ENCODE measurements around the gene FLII. TPM values are rescaled to one million over a fixed set of nuclear protein-coding genes. Genes with fewer than 3 reads are reported as not detected.

FLII gene
- total and polyA plus RNA-seq, 2 of the 8 experiments (the other 6 are each of a cell fraction or from before 2014, with no cell fraction given): 300 to 549 TPM

DNA sequence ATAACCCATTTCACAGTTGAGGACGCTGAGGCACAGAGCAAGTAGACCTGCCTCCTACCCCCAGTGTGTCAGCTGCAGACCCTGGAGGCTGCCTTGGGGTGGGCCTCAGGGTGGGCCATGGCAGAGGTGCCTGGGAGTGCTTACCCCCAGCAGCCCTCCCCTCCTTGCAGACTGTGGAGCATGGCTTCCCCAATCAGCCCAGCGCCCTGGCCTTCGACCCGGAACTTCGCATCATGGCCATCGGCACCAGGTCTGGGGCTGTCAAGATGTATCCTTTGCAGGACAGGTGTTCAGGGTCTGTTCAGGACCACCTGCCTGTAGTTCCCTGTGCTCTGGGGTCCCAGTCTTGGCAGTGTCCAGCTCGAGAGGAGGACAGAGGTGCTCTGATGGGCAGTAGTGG is 28.8 kb downstream of the FLII start:
- H3K23ac ChIP-seq (ENCODE audit: insufficient read length): no peak overlapping the region
- no peak overlapping the region for H3K4ac ChIP-seq (replicated peaks; ENCODE audit: insufficient read length, low read depth, low read length)
- H2BK20ac ChIP-seq (ENCODE audit: low read length): no peak overlapping the region
- H3K36me3 ChIP-seq (ENCODE audit: control insufficient read depth in 2 of 4, insufficient read depth in 4 of 4, low read length in 3 of 4): peaks cover 11 to 23% (median 12%) of the 10 kb centered on the region in 4 experiments; a peak in 6 of 8 replicates
- no peak overlapping the region for H2AK5ac ChIP-seq (ENCODE audit: low read depth, low read length)
- no peak overlapping the region for H2BK5ac ChIP-seq (ENCODE audit: low read depth, low read length)
- peaks cover 17 to 31% of the 10 kb centered on the region in 2 experiments for H4K20me1 ChIP-seq (replicated peaks in 1 of 2; ENCODE audit: control insufficient read depth in 1 of 2, insufficient read depth in 2 of 2, low read length in 2 of 2)
- ChIA-PET CTCF (ENCODE audit: partially characterized antibody) (interaction anchor here (0.5 to 8.4 kb wide), 5 partner anchors 14 to 780 kb away, joined by 3 to 76 read pairs (median 6); no protein-coding TSS in a partner anchor), POLR2A (ENCODE audit: partially characterized antibody) (interaction anchor here (0.6 to 3.6 kb wide), 7 partner anchors 11 to 47 kb away, joined by 3 to 14 read pairs (median 8); partner anchors contain the start of genes ALKBH5, FLII and MIEF2)
- H3K9me3 ChIP-seq (ENCODE audit: insufficient read depth in 2 of 2, low read depth in 1 of 2, low read length in 1 of 2): no peaks in the 10 kb centered on the region
- H3K79me2 ChIP-seq (ENCODE audit: control insufficient read depth in 1 of 2, insufficient read depth in 2 of 2, low read length in 2 of 2): peaks cover 8 to 67% of the 10 kb centered on the region in 2 experiments
- no peak overlapping the region for H2BK120ac ChIP-seq (replicated peaks; ENCODE audit: low read depth, low read length)
- no peak overlapping the region for H3K4me3 ChIP-seq (ENCODE audit: extremely low read depth in 1 of 4, insufficient read depth in 2 of 4, low read depth in 3 of 4, low read length in 4 of 4)
- H3K18ac ChIP-seq (ENCODE audit: extremely low read depth, low read length): no peak overlapping the region
- no peak overlapping the region for H2BK12ac ChIP-seq (ENCODE audit: low read depth, low read length)
- H3K27ac ChIP-seq (ENCODE audit: low read depth, low read length): no peak overlapping the region
- H3K56ac ChIP-seq (replicated peaks; ENCODE audit: insufficient read length, low read depth, low read length): no peak overlapping the region
- no peak overlapping the region for H3K14ac ChIP-seq (ENCODE audit: insufficient read length)
- DNase-seq (ENCODE audit: low read depth in 1 of 2, low spot score in 2 of 2) (no peak), FAIRE-seq (no peak)
- no peak overlapping the region for H2AFZ ChIP-seq (ENCODE audit: low read length)
- H4K5ac ChIP-seq (ENCODE audit: insufficient read length, low read depth, low read length): no peak overlapping the region
- H3K4me2 ChIP-seq (ENCODE audit: insufficient read depth in 1 of 2, low read depth in 2 of 2, low read length in 2 of 2): no peak overlapping the region
- peaks cover 0 to 13% (median 6%) of the 10 kb centered on the region in 4 experiments; a peak in 5 of 7 replicates for H3K4me1 ChIP-seq (replicated peaks in 1 of 4; ENCODE audit: control insufficient read depth in 3 of 4, insufficient read depth in 4 of 4, low read length in 3 of 4)
- H3K79me1 ChIP-seq (ENCODE audit: low read depth, low read length): peaks cover 50% of the 10 kb centered on the region
- WGBS, 2 experiments (ENCODE audit: extremely low coverage in 1 of 2, insufficient coverage in 1 of 2, insufficient read length in 1 of 2, insufficient replicate concordance in 2 of 2, low coverage in 1 of 2, low lambda C conversion rate in 2 of 2, missing lambda C conversion rate in 1 of 2): 96% methylated on average over 7 of the region's 7 CpGs; no CpG with 5 or more reads in 1 of the 2 experiments
- H3K9ac ChIP-seq (replicated peaks in 1 of 4; ENCODE audit: extremely low read depth in 1 of 4, low read depth in 3 of 4, low read length in 3 of 4): no peak overlapping the region
- no peak overlapping the region for H2BK15ac ChIP-seq (ENCODE audit: low read length)
- H3K23me2 ChIP-seq (ENCODE audit: low read depth, low read length): peaks cover 10% of the 10 kb centered on the region
- no peak overlapping the region for H4K8ac ChIP-seq (ENCODE audit: extremely low read depth, insufficient read depth, low read length)
- no peak overlapping the region for H4K91ac ChIP-seq (replicated peaks; ENCODE audit: insufficient read length, low read length)
- no peaks in the 10 kb centered on the region for H3K27me3 ChIP-seq (replicated peaks in 1 of 4; ENCODE audit: control insufficient read depth in 3 of 4, extremely low read depth in 1 of 4, insufficient read depth in 3 of 4, low read length in 3 of 4)
- TF ChIP-seq SUZ12 (IDR thresholded peaks at IDR 0.05; ENCODE audit: low read length) (no peak), ATF3 (IDR thresholded peaks at IDR 0.05; ENCODE audit: insufficient read depth, low read depth, low read length) (no peak), TBP (IDR thresholded peaks at IDR 0.05; ENCODE audit: low read depth, low read length) (no peak), RNF2 (IDR thresholded peaks at IDR 0.05; ENCODE audit: borderline replicate concordance, low read depth, low read length, missing control alignments, poor library complexity, severe bottlenecking) (no peak), SP1 (IDR thresholded peaks at IDR 0.05; ENCODE audit: low read depth, low read length) (no peak), BACH1 (IDR thresholded peaks at IDR 0.05; ENCODE audit: low read length) (no peak), RBBP5 (IDR thresholded peaks at IDR 0.05; ENCODE audit: borderline replicate concordance, low read depth, low read length) (no peak), TAF1 (IDR thresholded peaks at IDR 0.05; ENCODE audit: low read depth, low read length) (no peak)
- TF ChIP-seq, protein P1, sequence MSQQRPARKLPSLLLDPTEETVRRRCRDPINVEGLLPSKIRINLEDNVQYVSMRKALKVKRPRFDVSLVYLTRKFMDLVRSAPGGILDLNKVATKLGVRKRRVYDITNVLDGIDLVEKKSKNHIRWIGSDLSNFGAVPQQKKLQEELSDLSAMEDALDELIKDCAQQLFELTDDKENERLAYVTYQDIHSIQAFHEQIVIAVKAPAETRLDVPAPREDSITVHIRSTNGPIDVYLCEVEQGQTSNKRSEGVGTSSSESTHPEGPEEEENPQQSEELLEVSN (IDR thresholded peaks at IDR 0.05): no peak
